PC-9 (cell line): Measurements from ENCODE around the gene TSPYL2. TPM values are rescaled to one million over a fixed set of nuclear protein-coding genes. Genes with fewer than 3 reads are reported as not detected.
A peak's percentile ranks its signal among the peaks of the same experiment; 100 is the strongest.

ENCODE experiments used
- Bru-seq: library from RNA; stranded (reverse); fragments of 400-500 nt; gene quantifications from one replicate; lab custom pipeline; 2021; lab: Mats Ljungman, UMichigan
- BruChase-seq, 2 experiments: library from RNA; stranded (reverse); fragments of 400-500 nt; gene quantifications; one replicate each; lab custom pipeline; 2021; lab: Mats Ljungman, UMichigan
- BruUV-seq: library from RNA; stranded (reverse); fragments of 400-500 nt; replicated peaks from 2 replicates; lab custom pipeline; 2021; lab: Mats Ljungman, UMichigan
- CTCF ChIA-PET: fragments of 300-600 bp; sonication (Branson Sonifier 250); formaldehyde crosslinking; loops from one replicate; lab custom pipeline; 2022; ENCODE audit warnings: antibody characterized with exemption; lab: Charles Lee
- POLR2A ChIA-PET: fragments of 300-600 bp; sonication (Branson Sonifier 250); formaldehyde crosslinking; loops from one replicate; lab custom pipeline; 2022; ENCODE audit warnings: antibody characterized with exemption; ENCODE audit not compliant: unreplicated experiment; lab: Charles Lee
- DNase-seq, 2 experiments: peaks; one replicate each; pipeline versions ENCODE4 v3.0.0 to v3.0.0-alpha.2; 2015 to 2022; ENCODE audit warnings: mixed read lengths in 1 of 2
- H2AFZ ChIP-seq: fragments of 200-600 bp; sonication (generic); 2 replicates; pipeline ENCODE4 v1.8.1; 2017; ENCODE audit warnings: antibody characterized with exemption
- H3F3A ChIP-seq: fragments of 200-600 bp; sonication (generic); 2 replicates; pipeline ENCODE4 v1.8.1; 2017; ENCODE audit warnings: antibody characterized with exemption, mild to moderate bottlenecking, low read depth; ENCODE audit not compliant: insufficient read depth
- H3K27ac ChIP-seq: fragments of 200-600 bp; sonication (generic); 2 replicates; pipeline ENCODE4 v1.6.1; 2016; ENCODE audit warnings: mixed run types
- H3K27me3 ChIP-seq: fragments of 200-600 bp; sonication (generic); 2 replicates; pipeline ENCODE4 v1.6.1; 2016; ENCODE audit warnings: low read depth, mixed run types; ENCODE audit not compliant: insufficient read depth
- H3K36me3 ChIP-seq: fragments of 200-600 bp; sonication (generic); 2 replicates; pipeline ENCODE4 v1.6.1; 2016; ENCODE audit warnings: low read depth, mixed run types
- H3K4me1 ChIP-seq: fragments of 200-600 bp; sonication (generic); replicated peaks from 2 replicates; pipeline ENCODE4 v1.6.1; 2016; ENCODE audit warnings: mixed run types; ENCODE audit not compliant: insufficient read depth
- H3K4me2 ChIP-seq: fragments of 200-600 bp; sonication (generic); 2 replicates; pipeline ENCODE4 v1.6.1; 2017; ENCODE audit warnings: mixed run types
- H3K4me3 ChIP-seq: fragments of 200-600 bp; sonication (generic); 2 replicates; pipeline ENCODE4 v1.6.1; 2016; ENCODE audit warnings: mixed run types
- H3K79me2 ChIP-seq: fragments of 200-600 bp; sonication (generic); 2 replicates; pipeline ENCODE4 v1.6.1; 2017; ENCODE audit warnings: low read depth, mixed run types
- H3K9me2 ChIP-seq: fragments of 200-600 bp; sonication (generic); 2 replicates; pipeline ENCODE4 v1.8.1; 2017; ENCODE audit warnings: mild to moderate bottlenecking; ENCODE audit not compliant: insufficient read depth
- H3K9me3 ChIP-seq: fragments of 200-600 bp; sonication (generic); 2 replicates; pipeline ENCODE4 v1.8.1; 2016; ENCODE audit warnings: low read depth; ENCODE audit not compliant: insufficient read depth
- H4K20me1 ChIP-seq: fragments of 200-600 bp; sonication (generic); 2 replicates; pipeline ENCODE4 v1.8.1; 2017; ENCODE audit not compliant: insufficient read depth
- CTCF ChIP-seq: fragments of 200-600 bp; sonication (generic); conservative IDR thresholded peaks from 2 replicates; pipeline ENCODE4 v1.6.1; 2017; ENCODE audit warnings: mixed run types, antibody characterized with exemption, mild to moderate bottlenecking, moderate library complexity
- EZH2 ChIP-seq: fragments of 200-600 bp; sonication (generic); IDR thresholded peaks from 2 replicates; pipeline ENCODE4 v1.8.0; 2017; ENCODE audit warnings: antibody characterized with exemption, low read depth
- intact Hi-C: fragments of 100-400 bp; cut with micrococcal nuclease; formaldehyde crosslinking; loops from one replicate; pipeline ENCODE4 v1.10.0; 2022; ENCODE audit not compliant: unreplicated experiment
- long read RNA-seq: library from polyadenylated mRNA; stranded (forward); transcript quantifications from one replicate; pipeline ENCODE4 v2.0.0, GENCODE V29; 2022
- total RNA-seq: library from RNA; stranded (reverse); gene quantifications from 2 replicates; pipeline ENCODE4 v1.2.3, GENCODE V29; 2021

TSPYL2 gene
- total RNA-seq, result 17.2 and 26.0 TPM in 2 replicates
- percentile 77 among the genes with signal in this experiment for Bru-seq, nascent RNA
- BruChase-seq, experiment 1, labeled RNA remaining after a 2-hour chase, result percentile 81 among the genes with signal in this experiment
- BruChase-seq, experiment 2, labeled RNA remaining after a 6-hour chase, result percentile 91 among the genes with signal in this experiment
- long read RNA-seq, transcript TSPYL2-201 (7 exons, 2,815 nt), result major isoform, 21 of 40 reads
- long read RNA-seq, partial matches to known transcripts, result 1 of 40 reads
- long read RNA-seq, other reads (novel, unspliced or antisense), result 18 of 40 reads

- POLR2A ChIA-PET, result interaction anchor here (0.5 to 1.0 kb wide), 8 partner anchors 39 to 1918 kb away, joined by 3 to 13 read pairs (median 4); partner anchors contain the start of gene APEX2
- no TSS peak for BruUV-seq
- CTCF ChIA-PET, result interaction anchor here (0.6 to 1.0 kb wide), 3 partner anchors 9 to 763 kb away, joined by 3 to 14 read pairs (median 7); no protein-coding TSS in a partner anchor
These were observed at the start of gene TSPYL2 for GRCh38 chrX:53081925-53082772. TSPYL2 (plus strand) TSS chrX:53082367; CDS start chrX:53082499, 132 bp downstream.

GRCh38 chrX:53036149-53036548 is 46.0 kb upstream of the TSPYL2 start:
- intact Hi-C loops, result no loop called here
- CTCF ChIA-PET, result no interaction called here
- no peaks in the 10 kb centered on the region for H3K79me2 ChIP-seq

More at GRCh38 chrX:53081925-53082772, at the start of gene TSPYL2:
- Histone ChIP-seq H3K4me2 (peak within 1 kb of the TSS; percentile 65), H3K9me2 (no peaks in the 10 kb centered on the region), H2AFZ (no peak within 1 kb of the TSS), H3F3A (no peaks in the 10 kb centered on the region), H3K9me3 (no peaks in the 10 kb centered on the region), H3K27me3 (no peaks in the 10 kb centered on the region), H3K36me3 (no peaks in the 10 kb centered on the region), H3K4me1 (no peaks in the 10 kb centered on the region), H3K79me2 (no peaks in the 10 kb centered on the region), H3K4me3 (peak within 1 kb of the TSS; percentile 56), H3K27ac (0 out of 2 replicates have a peak within 1 kb of the TSS, but pooled peaks have one; percentile 34), H4K20me1 (no peaks in the 10 kb centered on the region)
- intact Hi-C loops, result loop anchor here (1.0 kb wide), 1 partner anchor 11 kb away; no protein-coding TSS in a partner anchor
- DNase-seq, result peak; percentile 79 to 98
- no peak for TF ChIP-seq EZH2
- no peak for TF ChIP-seq CTCF

More at GRCh38 chrX:53036149-53036548, 46.0 kb upstream of the TSPYL2 start:
- Histone ChIP-seq H3K27ac (no peak overlapping the region), H2AFZ (no peak overlapping the region), H4K20me1 (no peaks in the 10 kb centered on the region), H3K9me3 (no peaks in the 10 kb centered on the region), H3K4me3 (no peak overlapping the region), H3K36me3 (no peaks in the 10 kb centered on the region), H3F3A (no peaks in the 10 kb centered on the region), H3K4me2 (no peak overlapping the region), H3K4me1 (no peaks in the 10 kb centered on the region), H3K9me2 (no peaks in the 10 kb centered on the region), H3K27me3 (no peaks in the 10 kb centered on the region)
- no TSS peak for BruUV-seq
- no peak for TF ChIP-seq CTCF
- TF ChIP-seq EZH2, result no peak
- DNase-seq, result no peak
- POLR2A ChIA-PET, result no interaction called here
